Thyroid gland (tissue), 4 donors: Measurements from ENCODE around the gene KPTN.

Experiments
- CTCF ChIP-seq, 6 experiments: fragments of 200-600 bp in 3 of 6; fragments of 450-650 bp in 3 of 6; sonication (generic) in 3 of 6; IDR thresholded peaks; one replicate each; pipeline ENCODE4 v1.5.1; 2016 to 2019; ENCODE audit warnings: antibody characterized with exemption in 6 of 6, mild to moderate bottlenecking in 2 of 6, inconsistent platforms in 1 of 6, moderate library complexity in 1 of 6
- POLR2A ChIP-seq, 2 donors: fragments of 450-650 bp; IDR thresholded peaks; one replicate each; pipeline ENCODE4 v1.6.1; 2017; ENCODE audit warnings: antibody characterized with exemption in 2 of 2, mild to moderate bottlenecking in 2 of 2, moderate library complexity in 1 of 2

DNA sequence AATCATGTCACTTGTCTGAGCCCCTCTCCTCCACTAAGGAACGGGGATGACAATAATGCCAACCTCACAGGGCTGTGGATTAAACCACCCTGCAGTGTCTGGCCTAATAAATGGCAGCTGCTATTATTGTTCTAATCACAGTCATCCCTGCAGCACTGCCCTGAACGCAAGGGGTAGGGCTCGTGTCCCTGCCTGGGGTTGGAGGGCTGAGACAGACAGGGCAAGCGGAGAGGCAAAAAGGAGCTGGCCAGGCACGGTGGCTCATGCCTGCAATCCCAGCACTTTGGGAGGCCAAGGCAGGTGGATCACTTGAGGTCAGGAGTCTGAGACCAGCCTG is 10.2 kb upstream of the KPTN start:
- no peak for TF ChIP-seq CTCF (IDR thresholded peaks at IDR 0.05)
- TF ChIP-seq POLR2A (IDR thresholded peaks at IDR 0.05) = no peak
